Raji (cell line): Measurements from ENCODE around the gene OSMR.

ENCODE experiments used
- POLR2A ChIP-seq: IDR thresholded peaks from 2 replicates; pipeline ENCODE4 v1.6.1; 2011; ENCODE audit warnings: low read depth, low read length, control low read depth; ENCODE audit not compliant: insufficient read depth

The OSMR gene

GRCh38 chr5:38968665-38969064 lies 122.9 kb downstream of the OSMR start:
- TF ChIP-seq POLR2A = no peak

DNA sequence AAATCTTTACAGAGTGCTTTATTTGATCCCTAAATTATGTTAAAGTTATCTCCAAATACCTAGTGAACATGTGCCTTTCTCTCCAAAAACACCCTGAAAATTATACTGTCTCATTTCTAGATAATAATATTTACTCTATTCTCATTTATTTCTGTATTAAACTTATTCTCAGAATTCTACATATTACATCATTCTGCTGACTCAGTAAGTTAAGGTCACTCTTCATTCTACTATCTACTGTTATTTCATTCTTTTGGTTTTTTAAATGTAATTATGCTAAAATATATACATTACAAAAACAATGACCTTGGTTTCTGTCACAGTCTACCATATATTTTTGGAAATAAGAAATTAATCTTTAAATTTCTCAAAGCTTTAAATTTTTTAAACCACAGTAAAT lies 132.2 kb downstream of the OSMR start:
- no peak for TF ChIP-seq POLR2A

DNA sequence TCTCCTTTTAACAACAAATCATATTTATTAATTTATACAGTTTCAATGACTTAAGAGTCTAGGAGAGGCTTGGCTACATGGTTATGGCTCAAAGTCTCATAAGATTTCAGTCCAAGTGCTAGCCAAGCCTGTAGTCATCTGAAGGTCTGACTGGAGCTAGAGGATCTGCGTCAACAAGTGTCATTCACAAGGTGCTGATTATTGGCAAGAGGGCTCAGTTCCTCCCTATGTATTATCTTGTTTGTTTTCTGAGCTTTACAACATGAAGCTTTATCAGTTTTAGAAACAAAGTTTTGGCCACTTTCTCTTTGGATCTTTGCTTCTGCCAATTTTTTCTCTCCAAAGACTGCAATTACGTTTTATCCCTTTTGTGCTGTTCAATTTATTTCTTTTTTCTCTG lies 133.7 kb downstream of the OSMR start:
- TF ChIP-seq POLR2A = no peak
